NB4 (cell line): ENCODE results near the gene EWSR1.

Experiments
- MAX ChIP-seq: IDR thresholded peaks from 2 replicates; pipeline ENCODE4 v1.6.1; 2011; ENCODE audit warnings: low read depth, low read length
- MYC ChIP-seq: IDR thresholded peaks from 2 replicates; pipeline ENCODE4 v1.6.1; 2011; ENCODE audit warnings: low read depth, low read length
- TF ChIP-seq, protein P1 (sequence below): IDR thresholded peaks from one replicate; pipeline ENCODE4 v1.5.1; 2012; ENCODE audit warnings: low read depth, low read length

DNA sequence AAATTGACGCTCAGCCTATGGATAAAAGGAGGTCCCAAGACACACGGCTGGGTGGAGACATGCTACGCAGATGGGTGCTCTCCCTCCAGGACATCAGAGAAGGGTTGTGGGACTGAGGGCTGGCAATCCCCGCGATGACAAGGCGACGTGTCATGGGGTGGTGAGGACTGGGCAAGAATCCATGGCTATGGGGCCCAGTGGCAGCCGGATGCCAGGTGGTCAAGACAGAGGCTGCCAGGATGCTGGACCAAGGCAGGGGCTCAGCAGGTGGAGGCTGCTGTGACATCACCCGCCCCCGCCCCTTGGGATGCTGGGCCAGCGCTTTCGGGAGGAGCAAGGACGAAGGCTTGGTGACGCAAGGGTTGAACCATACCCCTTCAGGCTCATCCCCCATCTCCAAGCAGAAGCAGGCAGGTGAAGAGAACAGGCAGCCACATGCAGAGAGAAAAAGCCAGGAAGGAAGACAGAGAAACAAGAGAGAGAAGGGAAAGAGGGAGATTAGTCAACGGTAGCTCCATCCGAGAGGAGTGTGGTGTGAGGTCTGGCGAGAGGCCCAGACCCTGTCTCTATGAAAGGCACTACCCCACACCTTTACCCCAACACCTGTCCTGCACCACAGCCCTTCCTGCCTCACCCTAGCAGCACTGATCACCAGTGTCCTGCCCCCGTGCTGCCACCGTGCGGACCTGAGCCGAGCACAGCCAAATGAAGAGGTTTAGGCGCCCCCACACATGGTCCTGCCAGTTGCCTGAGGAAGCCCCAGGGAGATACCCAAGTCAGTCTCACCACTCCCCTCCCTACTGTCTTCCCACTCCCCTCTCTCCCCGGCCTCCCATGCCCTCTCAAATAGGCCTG, 71.5 kb downstream of the EWSR1 start:
- TF ChIP-seq MYC (no peak), MAX (no peak)
- TF ChIP-seq, protein P1, sequence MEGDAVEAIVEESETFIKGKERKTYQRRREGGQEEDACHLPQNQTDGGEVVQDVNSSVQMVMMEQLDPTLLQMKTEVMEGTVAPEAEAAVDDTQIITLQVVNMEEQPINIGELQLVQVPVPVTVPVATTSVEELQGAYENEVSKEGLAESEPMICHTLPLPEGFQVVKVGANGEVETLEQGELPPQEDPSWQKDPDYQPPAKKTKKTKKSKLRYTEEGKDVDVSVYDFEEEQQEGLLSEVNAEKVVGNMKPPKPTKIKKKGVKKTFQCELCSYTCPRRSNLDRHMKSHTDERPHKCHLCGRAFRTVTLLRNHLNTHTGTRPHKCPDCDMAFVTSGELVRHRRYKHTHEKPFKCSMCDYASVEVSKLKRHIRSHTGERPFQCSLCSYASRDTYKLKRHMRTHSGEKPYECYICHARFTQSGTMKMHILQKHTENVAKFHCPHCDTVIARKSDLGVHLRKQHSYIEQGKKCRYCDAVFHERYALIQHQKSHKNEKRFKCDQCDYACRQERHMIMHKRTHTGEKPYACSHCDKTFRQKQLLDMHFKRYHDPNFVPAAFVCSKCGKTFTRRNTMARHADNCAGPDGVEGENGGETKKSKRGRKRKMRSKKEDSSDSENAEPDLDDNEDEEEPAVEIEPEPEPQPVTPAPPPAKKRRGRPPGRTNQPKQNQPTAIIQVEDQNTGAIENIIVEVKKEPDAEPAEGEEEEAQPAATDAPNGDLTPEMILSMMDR, result no peak
